Epithelial cell of proximal tubule (primary cell): Measurements from ENCODE around the gene NDUFV1. TPM values are rescaled to one million over a fixed set of nuclear protein-coding genes. Genes with fewer than 3 reads are reported as not detected.

Experiments used
- DNase-seq: peaks from one replicate; pipeline ENCODE4 v3.0.0-alpha.2; 2011; ENCODE audit warnings: low read depth
- H3K4me3 ChIP-seq: 2 replicates; pipeline ENCODE4 v1.5.1; 2011; ENCODE audit warnings: low read depth, mild to moderate bottlenecking, low read length
- CTCF ChIP-seq: conservative IDR thresholded peaks from 2 replicates; pipeline ENCODE4 v1.5.1; 2012; ENCODE audit warnings: low read depth, mild to moderate bottlenecking, low read length
- total RNA-seq: library from RNA; depleted of rRNA; stranded (reverse); fragments of >200 nt; gene quantifications from 2 replicates; pipeline ENCODE4 v1.2.3, GENCODE V29; 2015

The NDUFV1 gene
- total RNA-seq, 1 donor from 2014 or later: 226 TPM

- no peak for DNase-seq
- H3K4me3 ChIP-seq: no peak overlapping the region
- no peak for TF ChIP-seq CTCF
Observed at GRCh38 chr11:67631411-67631810, 24.7 kb downstream of the NDUFV1 start.

- no peak for DNase-seq
- TF ChIP-seq CTCF: no peak
- no peak overlapping the region for H3K4me3 ChIP-seq
Observed at GRCh38 chr11:67631853-67632174, 25.1 kb downstream of the NDUFV1 start.

GRCh38 chr11:67632175-67632981, 25.6 kb downstream of the NDUFV1 start:
- no peak for TF ChIP-seq CTCF
- no peak for DNase-seq
- no peak overlapping the region for H3K4me3 ChIP-seq

DNA sequence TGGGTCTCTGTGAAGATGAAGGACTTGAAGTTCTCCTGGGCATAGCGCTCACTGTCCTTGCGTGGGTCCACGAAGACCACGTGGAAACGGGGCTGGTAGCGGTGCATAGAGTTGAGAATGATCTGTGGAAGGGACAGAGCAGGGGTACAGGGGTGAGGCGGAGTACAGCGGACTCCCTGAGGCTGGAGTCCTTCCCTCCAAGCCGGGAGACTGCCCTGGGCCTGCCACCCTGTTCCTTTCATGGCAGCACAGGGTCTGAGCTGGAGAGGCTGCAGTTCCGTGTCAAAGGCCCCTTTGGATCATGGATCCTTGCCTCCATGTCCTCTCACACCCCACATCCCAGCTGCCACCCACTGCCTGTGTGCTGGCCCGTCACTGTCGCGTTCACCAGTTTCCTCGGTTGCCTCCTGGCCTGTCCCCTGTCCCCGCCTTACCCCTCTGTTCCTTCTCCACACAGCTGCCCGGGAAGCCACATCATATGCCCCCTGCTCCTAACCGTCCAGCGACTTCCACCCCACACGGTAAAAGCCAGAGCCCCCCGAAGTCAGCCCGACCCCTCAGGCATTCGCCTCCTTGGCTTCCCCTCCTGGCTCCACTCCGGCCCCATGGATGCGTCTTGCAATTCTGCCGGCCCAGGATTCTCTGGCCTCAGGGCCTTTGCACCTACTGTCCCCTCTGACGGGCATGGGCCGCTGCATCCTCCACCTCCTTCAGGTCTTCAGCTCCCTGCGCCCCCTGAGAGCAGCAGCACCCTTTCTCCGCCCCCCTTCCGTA, 26.4 kb downstream of the NDUFV1 start:
- TF ChIP-seq CTCF: no peak
- no peak overlapping the region for H3K4me3 ChIP-seq
- DNase-seq: no peak

GRCh38 chr11:67633758-67634365, 27.1 kb downstream of the NDUFV1 start:
- no peak for DNase-seq
- H3K4me3 ChIP-seq: no peak overlapping the region
- no peak for TF ChIP-seq CTCF

- no peak overlapping the region for H3K4me3 ChIP-seq
- no peak for TF ChIP-seq CTCF
- DNase-seq: no peak
Observed at GRCh38 chr11:67634366-67635230, 27.9 kb downstream of the NDUFV1 start.
